HEK293 (cell line): ENCODE measurements around the gene OR5AK2.
"Not testable (repeated sequence)": the region's sequence is repeated elsewhere in the genome, so short reads cannot be mapped to it uniquely, and the experiment has no call there.

Source experiments
- CTCF ChIA-PET: fragments of 350-600 bp; formaldehyde crosslinking; extraction: SDS; loops from one replicate; lab custom pipeline; 2021; ENCODE audit warnings: antibody characterized with exemption; lab: Yijun Ruan, JAX
- POLR2A ChIA-PET: fragments of 300-600 bp; formaldehyde crosslinking; extraction: SDS; loops from one replicate; lab custom pipeline; 2020; ENCODE audit warnings: antibody characterized with exemption, inconsistent platforms; lab: Yijun Ruan, JAX
- H3K27ac ChIP-seq: fragments of 200-500 bp; sonication (Bioruptor generic); 2 replicates; pipeline ENCODE4 v1.5.1; 2014; ENCODE audit warnings: low read depth, low read length, control low read depth, inconsistent platforms; ENCODE audit errors: extremely low read depth
- H3K36me3 ChIP-seq, 2 experiments: fragments of 200-500 bp in 1 of 2; sonication (Bioruptor generic) in 1 of 2; 1 replicate in 1 of 2; 2 replicates in 1 of 2; pipeline ENCODE4 v1.5.1; 2014 to 2017; ENCODE audit warnings: inconsistent platforms in 2 of 2, low read length in 2 of 2; ENCODE audit not compliant: control insufficient read depth in 2 of 2, insufficient read depth in 1 of 2
- H3K4me1 ChIP-seq: fragments of 200-500 bp; sonication (Bioruptor generic); 2 replicates; pipeline ENCODE4 v1.5.1; 2014; ENCODE audit warnings: mild to moderate bottlenecking, low read length, inconsistent platforms; ENCODE audit not compliant: control insufficient read depth, insufficient read depth
- H3K4me3 ChIP-seq: 2 replicates; pipeline ENCODE4 v1.5.1; 2011; ENCODE audit warnings: low read depth, mild to moderate bottlenecking, control low read depth, low read length, moderate library complexity
- H3K9me3 ChIP-seq: fragments of 200-500 bp; sonication (Bioruptor generic); 2 replicates; pipeline ENCODE4 v1.5.1; 2014; ENCODE audit warnings: low read depth, low read length, inconsistent platforms; ENCODE audit not compliant: control insufficient read depth, insufficient read depth
- IKZF3 ChIP-seq: fragments of 450-650 bp; IDR thresholded peaks from 2 replicates; pipeline ENCODE4 v1.5.0; 2018; ENCODE audit warnings: missing biosample characterization, mild to moderate bottlenecking, missing genetic modification characterization, moderate library complexity
- MEIS1 ChIP-seq: sonication (generic); formaldehyde crosslinking; IDR thresholded peaks from 2 replicates; pipeline ENCODE4 v1.8.1; 2022; ENCODE audit warnings: missing genetic modification reagents, mild to moderate bottlenecking, borderline replicate concordance
- PRDM4 ChIP-seq: fragments of 450-650 bp; formaldehyde crosslinking; IDR thresholded peaks from 2 replicates; pipeline ENCODE4 v1.5.1; 2017; ENCODE audit warnings: missing biosample characterization, missing genetic modification characterization
- SALL2 ChIP-seq: fragments of 450-650 bp; formaldehyde crosslinking; IDR thresholded peaks from 2 replicates; pipeline ENCODE4 v1.5.0; 2017; ENCODE audit warnings: missing biosample characterization, mild to moderate bottlenecking, missing genetic modification characterization, borderline replicate concordance
- ZBTB26 ChIP-seq: fragments of 450-650 bp; formaldehyde crosslinking; optimal IDR thresholded peaks from 2 replicates; pipeline ENCODE3; 2016; ENCODE audit warnings: missing biosample characterization, mild to moderate bottlenecking, missing genetic modification characterization
- ZBTB48 ChIP-seq: fragments of 450-650 bp; formaldehyde crosslinking; IDR thresholded peaks from 2 replicates; pipeline ENCODE4 v1.5.1; 2016; ENCODE audit warnings: missing biosample characterization, missing genetic modification characterization
- ZNF146 ChIP-seq: fragments of 450-650 bp; formaldehyde crosslinking; IDR thresholded peaks from 2 replicates; pipeline ENCODE4 v1.5.1; 2016; ENCODE audit warnings: missing biosample characterization, missing genetic modification characterization
- ZNF157 ChIP-seq: fragments of 450-650 bp; formaldehyde crosslinking; IDR thresholded peaks from 2 replicates; pipeline ENCODE4 v1.5.1; 2016; ENCODE audit warnings: missing biosample characterization, missing genetic modification characterization
- ZNF175 ChIP-seq: fragments of 450-650 bp; formaldehyde crosslinking; IDR thresholded peaks from 2 replicates; pipeline ENCODE4 v1.5.1; 2016; ENCODE audit warnings: missing biosample characterization, missing genetic modification characterization
- ZNF548 ChIP-seq: fragments of 450-650 bp; formaldehyde crosslinking; IDR thresholded peaks from 2 replicates; pipeline ENCODE4 v1.5.1; 2016; ENCODE audit warnings: missing biosample characterization, missing genetic modification characterization
- ZNF664 ChIP-seq: fragments of 450-650 bp; formaldehyde crosslinking; IDR thresholded peaks from 2 replicates; pipeline ENCODE4 v1.5.1; 2016; ENCODE audit warnings: missing biosample characterization, missing genetic modification characterization
- ZNF707 ChIP-seq: fragments of 450-650 bp; formaldehyde crosslinking; IDR thresholded peaks from 2 replicates; pipeline ENCODE4 v1.5.1; 2016; ENCODE audit warnings: missing biosample characterization, missing genetic modification characterization
- TF ChIP-seq, protein P1 (sequence below): fragments of 450-650 bp; formaldehyde crosslinking; IDR thresholded peaks from 2 replicates; pipeline ENCODE4 v1.5.1; 2016; ENCODE audit warnings: missing biosample characterization, missing genetic modification characterization

OR5AK2 gene

GRCh38 chr11:56988614-56989013, at the start of gene OR5AK2:
OR5AK2 (plus strand) TSS chr11:56988914; CDS start chr11:56988914, 0 bp downstream.
- H3K36me3 ChIP-seq: no peaks in the 10 kb centered on the region
- H3K9me3 ChIP-seq: no peaks in the 10 kb centered on the region
- TF ChIP-seq, protein P1, sequence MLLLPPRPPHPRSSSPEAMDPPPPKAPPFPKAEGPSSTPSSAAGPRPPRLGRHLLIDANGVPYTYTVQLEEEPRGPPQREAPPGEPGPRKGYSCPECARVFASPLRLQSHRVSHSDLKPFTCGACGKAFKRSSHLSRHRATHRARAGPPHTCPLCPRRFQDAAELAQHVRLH: no peak
- H3K27ac ChIP-seq: no peak within 1 kb of the TSS
- no peaks in the 10 kb centered on the region for H3K4me1 ChIP-seq
- POLR2A ChIA-PET: no interaction called here
- H3K4me3 ChIP-seq: no peak within 1 kb of the TSS
- CTCF ChIA-PET: no interaction called here

GRCh38 chr11:56945526-56945925, 43.2 kb upstream of the OR5AK2 start:
- POLR2A ChIA-PET, H3K36me3 ChIP-seq, H3K9me3 ChIP-seq, CTCF ChIA-PET, H3K4me3 ChIP-seq, H3K4me1 ChIP-seq, H3K27ac ChIP-seq: not testable (repeated sequence)

- no peak for TF ChIP-seq ZNF146 (tag by site-specific recombination)
- TF ChIP-seq PRDM4 (tag by site-specific recombination): no peak
- TF ChIP-seq ZNF175 (tag by site-specific recombination): no peak
- no peak for TF ChIP-seq ZNF664
- TF ChIP-seq MEIS1: no peak
- Histone ChIP-seq H3K36me3 (no peaks in the 10 kb centered on the region), H3K27ac (no peak overlapping the region), H3K4me3 (no peak overlapping the region), H3K4me1 (no peaks in the 10 kb centered on the region), H3K9me3 (no peaks in the 10 kb centered on the region)
- CTCF ChIA-PET: interaction anchor here (0.6 kb wide), 1 partner anchor 52 kb away, joined by 3 read pairs; no protein-coding TSS in a partner anchor
- POLR2A ChIA-PET: no interaction called here
Measured at GRCh38 chr11:56948991-56949515, 39.7 kb upstream of the OR5AK2 start.

DNA sequence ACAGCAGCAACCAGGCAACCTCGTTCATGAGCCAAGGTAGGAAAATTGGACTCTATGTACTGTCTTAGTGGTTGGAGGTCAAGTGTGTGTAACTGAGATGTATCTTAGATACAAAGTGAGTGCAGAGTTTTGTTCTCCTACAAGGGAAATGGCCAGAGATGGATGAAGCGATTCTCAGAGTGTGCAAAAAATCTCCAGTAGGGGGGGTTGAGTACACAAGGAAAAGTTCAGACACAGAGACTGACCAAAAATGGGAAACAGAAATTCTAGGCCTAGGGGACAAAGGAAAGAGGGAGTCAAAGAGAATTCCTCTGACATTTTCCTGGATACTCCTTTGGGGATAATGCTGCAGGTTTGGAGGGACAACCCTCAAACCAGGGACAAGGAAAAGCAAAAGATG, 38.2 kb upstream of the OR5AK2 start:
- no peaks in the 10 kb centered on the region for H3K4me1 ChIP-seq
- ChIA-PET POLR2A (no interaction called here), CTCF (no interaction called here)
- TF ChIP-seq ZNF548 (tag by site-specific recombination) (no peak), SALL2 (no peak), IKZF3 (tag by site-specific recombination) (no peak), ZBTB26 (tag by site-specific recombination) (no peak), ZNF707 (tag by site-specific recombination) (no peak), ZBTB48 (tag by site-specific recombination) (no peak), ZNF157 (tag by site-specific recombination) (no peak)
- H3K9me3 ChIP-seq: no peaks in the 10 kb centered on the region
- H3K4me3 ChIP-seq: no peak overlapping the region
- no peak overlapping the region for H3K27ac ChIP-seq
- no peaks in the 10 kb centered on the region for H3K36me3 ChIP-seq

GRCh38 chr11:56953907-56954306, 34.8 kb upstream of the OR5AK2 start:
- H3K4me3 ChIP-seq, H3K4me1 ChIP-seq, H3K36me3 ChIP-seq, CTCF ChIA-PET, H3K27ac ChIP-seq, POLR2A ChIA-PET, H3K9me3 ChIP-seq: not testable (repeated sequence)
